CD4-positive, alpha-beta T cell treated with Interleukin-17A for 1 hour (primary cell): ENCODE results near the gene ARSD.
"Not testable (repeated sequence)": the region's sequence is repeated elsewhere in the genome, so short reads cannot be mapped to it uniquely, and the experiment has no call there.

ENCODE experiments used
- DNase-seq: peaks from one replicate; pipeline ENCODE4 v3.0.0-alpha.2; 2020

The ARSD gene

GRCh38 chrX:2933125-2933900 lies 4.2 kb upstream of the ARSD start:
- DNase-seq, result no peak

DNA sequence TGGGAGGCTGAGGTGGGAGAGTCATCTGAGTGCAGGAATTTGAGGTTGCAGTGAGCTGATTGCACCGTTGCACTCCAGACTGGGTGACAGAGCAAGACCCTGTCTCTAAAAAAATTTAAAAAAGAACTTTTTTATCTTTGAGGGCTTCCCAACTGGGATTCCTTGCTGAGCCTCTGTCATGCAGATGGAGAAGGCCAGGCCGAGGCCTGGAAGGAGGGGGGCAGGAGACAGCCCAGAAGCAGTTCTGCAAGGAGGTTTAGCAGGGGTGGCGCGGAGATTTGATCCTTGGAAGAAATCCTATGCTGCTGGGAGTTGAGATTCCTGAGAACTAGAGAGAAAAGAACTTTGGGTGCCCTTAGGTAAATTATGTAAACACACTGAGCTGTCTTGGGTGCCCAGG lies 2.5 kb upstream of the ARSD start:
- DNase-seq, result no peak

DNA sequence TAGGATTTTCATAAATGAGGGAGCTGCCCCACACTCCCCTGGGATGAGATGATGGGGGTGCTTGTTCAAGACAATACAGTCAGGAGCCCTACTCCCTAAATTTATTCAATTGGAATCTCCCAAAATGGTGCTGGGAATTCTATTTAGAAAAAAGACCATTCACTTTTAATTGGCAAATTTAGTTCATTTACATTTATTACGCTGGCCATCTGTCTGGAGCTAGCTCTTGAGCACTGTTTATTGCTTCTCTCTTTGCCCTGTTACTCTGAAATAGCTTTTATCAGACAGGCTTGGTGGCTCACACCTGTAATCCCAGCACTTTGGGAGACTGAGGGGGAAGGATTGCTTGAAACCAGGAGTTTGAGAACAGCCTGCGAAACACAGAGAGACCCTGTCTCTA lies 2.0 kb upstream of the ARSD start:
- no peak for DNase-seq

- DNase-seq, result no peak
These were observed 952 bp downstream of the ARSD start for GRCh38 chrX:2928191-2928582.

- DNase-seq, result no peak
These were observed 2.4 kb downstream of the ARSD start for GRCh38 chrX:2926664-2927275.

GRCh38 chrX:2926255-2926654 lies 2.9 kb downstream of the ARSD start:
- DNase-seq, result not testable (repeated sequence)

DNA sequence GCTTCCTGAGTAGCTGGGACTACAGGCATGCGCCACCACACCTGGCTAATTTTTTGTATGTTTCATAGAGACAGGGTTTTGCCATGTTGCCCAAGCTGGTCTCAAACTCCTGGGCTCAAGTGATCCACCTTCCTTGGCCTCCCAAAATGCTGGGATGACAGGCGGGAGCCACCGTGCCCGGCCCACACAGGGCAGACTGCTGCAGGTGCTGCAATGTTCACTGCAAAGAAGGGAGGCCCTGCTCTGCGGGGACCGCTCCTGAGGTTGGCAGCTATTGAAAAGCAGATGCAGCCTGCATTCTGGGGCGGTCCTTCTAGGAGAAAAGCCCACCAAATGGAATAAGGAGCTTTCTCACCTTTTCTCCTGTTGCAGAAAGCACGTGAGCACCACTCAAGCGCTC lies 5.0 kb downstream of the ARSD start:
- no peak for DNase-seq

DNA sequence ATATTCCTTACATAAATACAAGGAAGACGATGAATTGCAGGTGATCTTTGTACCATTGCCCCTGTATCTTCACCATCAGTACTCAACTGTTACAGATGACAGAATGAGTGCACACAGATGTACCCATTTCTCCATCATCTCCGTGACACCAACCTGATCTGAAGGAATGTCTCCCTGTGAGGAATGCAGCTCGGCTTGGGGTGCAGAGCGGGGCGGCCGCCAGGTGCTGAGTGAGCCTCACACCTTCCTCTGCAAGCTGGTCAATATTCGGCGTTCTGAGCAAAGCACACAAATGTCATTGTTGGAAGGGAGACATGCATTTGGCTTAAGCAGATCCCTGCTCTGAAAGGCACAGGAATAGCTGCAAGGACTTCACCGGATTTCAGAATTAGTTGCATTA lies 7.4 kb downstream of the ARSD start:
- no peak for DNase-seq

DNA sequence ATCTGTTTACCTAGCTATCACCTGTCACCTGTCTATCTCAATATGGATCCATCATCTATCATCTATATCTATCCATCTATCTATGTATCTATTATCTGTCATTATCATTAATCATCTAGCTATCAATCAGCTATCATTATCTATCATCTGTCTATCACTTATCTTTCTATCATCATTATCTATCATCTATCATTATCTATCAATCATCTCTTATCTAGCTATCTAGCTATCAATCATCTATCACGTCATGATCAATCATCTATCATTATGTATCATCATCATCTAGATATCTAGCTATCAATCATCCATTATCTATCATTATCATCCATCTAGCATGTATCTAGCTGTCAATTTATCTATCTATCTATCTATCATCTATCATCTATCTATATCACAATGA lies 7.9 kb downstream of the ARSD start:
- no peak for DNase-seq

GRCh38 chrX:2917767-2918166 lies 11.4 kb downstream of the ARSD start:
- no peak for DNase-seq

DNA sequence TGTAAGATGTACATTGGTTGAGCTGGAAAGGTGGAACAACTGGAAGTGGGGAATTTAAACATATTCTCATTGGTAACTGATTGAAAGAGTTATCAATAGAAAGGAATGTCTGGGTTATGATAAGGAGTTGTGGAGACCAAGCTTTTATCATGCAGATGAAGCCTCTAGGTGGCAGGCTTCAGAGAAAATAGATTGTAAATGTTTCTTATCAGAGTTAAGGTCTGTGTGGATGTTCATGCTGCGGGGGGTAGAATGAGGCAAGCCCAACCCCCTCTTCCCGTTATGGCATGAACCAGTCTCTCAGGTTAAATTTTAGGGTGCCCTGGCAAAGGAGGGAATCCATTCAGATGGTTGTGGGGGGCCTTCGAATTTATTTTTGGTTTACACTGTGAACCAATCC lies 16.0 kb downstream of the ARSD start:
- no peak for DNase-seq

- no peak for DNase-seq
These were observed 19.0 kb downstream of the ARSD start for GRCh38 chrX:2910109-2910508.

DNA sequence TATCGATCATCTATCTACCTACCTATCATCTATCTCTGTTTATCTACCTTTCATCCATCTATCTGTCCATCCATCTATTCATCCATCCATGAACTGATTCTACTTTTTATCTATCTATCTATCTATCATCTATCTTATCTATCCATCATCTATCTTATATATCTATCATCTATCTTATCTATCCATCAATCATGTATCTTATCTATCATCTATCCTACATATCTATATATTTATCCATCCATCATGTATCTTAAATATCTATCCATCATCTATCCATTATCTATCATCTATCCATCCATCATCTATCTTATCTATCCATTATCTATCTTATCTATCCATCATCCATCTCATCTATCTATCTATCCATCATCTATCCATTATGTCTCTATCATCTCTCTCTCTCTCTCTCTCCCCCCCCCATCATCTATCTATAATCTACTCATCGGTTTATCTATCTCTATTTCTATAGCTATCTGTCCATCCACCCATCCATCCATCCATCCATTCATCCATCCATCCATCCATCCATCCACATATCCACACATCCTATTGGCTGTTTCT lies 20.9 kb downstream of the ARSD start:
- no peak for DNase-seq

DNA sequence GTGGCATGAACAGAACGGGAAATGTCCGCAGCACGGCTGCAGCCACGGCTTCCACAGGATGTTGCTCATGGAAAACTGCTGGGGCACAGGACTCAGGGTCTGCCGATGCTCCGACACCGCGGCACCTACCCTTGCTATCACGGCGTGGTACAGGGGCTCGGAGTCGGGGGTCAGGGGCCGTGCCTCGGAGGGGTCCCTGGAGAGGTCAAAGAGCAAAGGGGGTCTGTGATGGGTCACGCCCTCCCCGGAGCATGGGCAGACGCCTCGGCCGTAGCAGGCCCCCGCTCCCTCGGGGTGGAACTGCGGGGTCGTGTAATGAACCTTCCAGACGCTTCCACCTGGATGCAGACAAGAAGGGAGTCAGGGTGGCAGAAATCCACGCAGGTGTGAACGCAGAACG lies 21.8 kb downstream of the ARSD start:
- DNase-seq, result no peak

DNA sequence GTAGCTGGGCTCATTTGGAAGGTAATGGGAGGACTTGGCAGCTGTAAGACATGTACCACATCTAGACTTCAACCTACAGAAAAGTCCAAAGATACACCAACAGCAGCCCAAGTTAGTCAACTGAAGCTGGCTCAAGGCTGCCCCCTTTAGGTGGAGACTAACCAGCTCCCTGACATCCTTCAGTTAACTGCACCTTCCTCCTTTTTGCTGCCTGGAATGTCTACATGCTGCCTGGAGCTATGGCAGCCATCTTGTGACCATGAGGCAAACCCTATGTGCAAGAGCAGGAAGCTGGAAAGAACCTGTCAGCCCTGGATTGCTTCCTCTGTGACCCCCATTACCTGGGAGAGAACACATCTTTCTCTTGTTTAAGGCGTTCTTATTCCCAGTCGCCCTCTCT lies 25.8 kb downstream of the ARSD start:
- DNase-seq, result no peak

GRCh38 chrX:2902841-2903240 lies 26.3 kb downstream of the ARSD start:
- no peak for DNase-seq

DNA sequence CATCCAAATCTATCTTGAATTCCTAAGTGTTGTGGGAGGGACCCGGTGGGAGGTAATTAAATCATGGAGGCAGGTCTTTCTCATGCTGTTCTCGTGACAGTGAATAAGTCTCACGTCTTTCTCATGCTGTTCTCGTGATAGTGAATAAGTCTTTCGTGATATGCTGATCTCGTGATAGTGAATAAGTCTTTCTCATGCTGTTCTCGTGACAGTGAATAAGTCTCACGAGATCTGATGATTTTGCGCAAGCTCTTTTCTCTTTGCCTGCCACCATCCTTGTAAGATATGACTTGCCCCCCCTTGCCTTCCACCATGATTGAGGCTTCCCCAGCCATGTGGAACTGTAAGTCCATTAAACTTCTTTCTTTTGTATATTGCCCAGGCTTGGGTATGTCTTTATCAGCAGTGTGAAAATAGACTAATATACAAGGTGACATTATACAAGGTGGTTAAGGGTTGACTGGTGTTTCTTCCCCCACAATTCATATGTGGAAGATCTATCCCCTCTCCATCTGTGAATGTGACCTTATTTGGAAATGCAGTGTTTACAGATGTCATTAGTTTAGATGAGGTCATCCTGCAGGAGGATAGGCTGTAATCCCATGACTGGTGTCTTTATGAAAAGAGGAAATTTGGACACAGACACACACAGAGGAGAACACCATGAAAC lies 27.6 kb downstream of the ARSD start:
- DNase-seq, result no peak

DNA sequence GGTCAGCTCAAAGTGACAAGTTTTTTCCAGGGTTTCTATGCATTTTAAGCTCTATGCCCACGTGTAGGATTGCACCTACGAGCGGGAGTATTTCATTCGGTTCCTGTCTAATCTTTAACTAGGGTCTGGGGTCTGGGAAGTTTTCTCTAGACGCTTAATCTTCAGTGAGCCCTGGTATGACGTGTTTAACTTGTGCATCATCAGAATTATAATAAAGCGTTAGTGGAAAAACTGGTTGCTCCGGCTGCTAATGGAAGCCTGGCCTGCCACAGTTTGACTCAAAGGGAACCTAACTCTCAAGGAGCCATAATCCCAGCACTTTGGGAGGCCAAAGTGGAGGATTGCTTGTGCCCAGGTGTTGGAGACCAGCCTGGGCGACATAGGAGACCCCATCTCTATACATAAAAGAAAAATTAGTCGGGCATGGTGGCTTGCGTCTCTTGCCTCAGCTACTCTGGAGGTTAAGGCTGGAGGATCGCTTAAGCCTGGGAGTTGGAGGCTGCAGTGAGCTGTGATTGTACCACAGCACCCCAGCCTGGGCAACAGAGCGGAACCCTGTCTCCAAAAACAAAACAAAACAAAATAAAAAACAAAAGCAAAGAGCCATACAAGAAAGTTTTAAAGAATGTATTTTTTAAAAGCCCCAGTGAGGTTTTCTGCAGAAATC lies 30.2 kb downstream of the ARSD start:
- no peak for DNase-seq

DNA sequence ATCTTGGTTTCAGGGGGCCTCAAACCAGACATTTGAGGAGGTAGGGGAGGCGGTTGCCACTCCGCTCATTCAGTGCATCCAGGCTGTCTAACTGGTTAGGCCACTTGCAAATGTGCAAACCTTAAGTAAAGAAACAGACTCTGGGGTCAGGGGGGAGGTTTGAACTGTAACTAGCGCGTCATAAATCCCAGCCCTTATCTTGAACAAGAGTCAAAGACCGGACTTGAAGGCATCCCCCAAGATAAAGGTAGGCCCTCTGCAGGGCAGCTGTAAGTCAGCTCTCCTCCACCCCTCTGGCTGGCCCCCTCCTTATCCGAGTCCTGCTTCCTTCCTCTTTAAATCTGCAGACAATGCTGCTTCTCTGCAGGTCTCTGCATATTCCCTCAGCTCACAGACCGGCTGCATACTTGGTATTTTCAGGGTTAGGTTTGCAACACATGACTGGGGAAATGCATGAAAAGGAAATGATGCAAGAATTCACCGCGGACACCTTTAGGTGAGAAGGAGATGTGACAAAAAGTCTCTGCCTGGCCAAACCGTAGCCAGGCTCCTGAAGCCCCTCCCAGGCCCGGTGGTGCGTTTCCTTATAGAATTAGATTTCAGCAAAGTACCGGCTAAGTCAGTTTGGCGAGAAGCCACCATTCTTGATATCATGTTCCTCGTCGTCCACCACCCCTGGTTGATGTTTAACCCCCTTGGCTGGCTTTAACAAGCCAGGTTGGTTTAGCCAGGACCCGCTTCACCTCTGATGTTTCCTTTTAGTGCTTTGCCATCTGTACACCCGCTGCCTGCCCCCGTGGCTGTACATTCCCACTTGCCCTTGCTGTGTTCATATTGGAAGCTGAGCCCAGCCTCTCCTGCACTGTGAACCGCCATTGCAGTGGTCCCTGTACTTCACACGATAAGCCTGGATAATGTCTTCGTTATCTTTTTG lies 31.2 kb downstream of the ARSD start:
- peak; percentile 25 for DNase-seq

DNA sequence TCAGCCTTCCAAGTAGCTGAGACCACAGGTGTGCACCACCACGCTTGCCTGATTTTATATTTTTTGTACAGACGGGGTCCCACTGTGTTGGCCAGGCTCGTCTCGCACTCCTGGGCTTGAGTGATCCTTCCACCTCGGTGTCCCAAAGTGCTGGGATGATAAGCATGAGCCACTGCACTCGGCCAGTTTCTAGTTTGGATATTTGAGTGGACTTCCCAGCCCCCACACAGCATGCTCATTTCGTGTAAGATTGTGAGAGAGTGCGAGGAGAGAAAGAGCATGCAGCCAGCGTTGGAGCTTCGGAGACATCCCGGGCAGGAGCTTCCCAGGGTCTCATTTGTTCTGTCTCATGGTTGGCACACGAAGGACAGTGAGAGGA lies 31.8 kb downstream of the ARSD start:
- DNase-seq, result no peak

DNA sequence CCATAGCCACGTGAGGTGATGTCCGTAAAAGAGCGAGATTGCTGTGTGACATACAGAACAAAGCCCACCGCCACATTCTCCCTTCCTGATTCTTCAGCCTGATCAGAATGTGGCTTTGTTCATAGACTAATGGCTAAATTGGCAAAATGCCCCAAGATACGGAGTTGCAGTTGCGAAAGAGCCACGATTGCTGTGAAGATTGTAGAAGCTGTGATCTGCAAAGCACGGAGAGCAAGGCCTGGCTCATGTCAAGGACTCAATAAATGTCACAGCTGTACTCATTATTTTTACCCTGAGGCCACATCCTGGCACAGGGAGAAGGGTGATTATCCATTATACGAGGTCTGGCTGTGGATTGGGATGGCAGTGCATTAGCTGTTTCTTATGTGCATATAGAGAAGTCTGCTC lies 34.2 kb downstream of the ARSD start:
- DNase-seq, result no peak

DNA sequence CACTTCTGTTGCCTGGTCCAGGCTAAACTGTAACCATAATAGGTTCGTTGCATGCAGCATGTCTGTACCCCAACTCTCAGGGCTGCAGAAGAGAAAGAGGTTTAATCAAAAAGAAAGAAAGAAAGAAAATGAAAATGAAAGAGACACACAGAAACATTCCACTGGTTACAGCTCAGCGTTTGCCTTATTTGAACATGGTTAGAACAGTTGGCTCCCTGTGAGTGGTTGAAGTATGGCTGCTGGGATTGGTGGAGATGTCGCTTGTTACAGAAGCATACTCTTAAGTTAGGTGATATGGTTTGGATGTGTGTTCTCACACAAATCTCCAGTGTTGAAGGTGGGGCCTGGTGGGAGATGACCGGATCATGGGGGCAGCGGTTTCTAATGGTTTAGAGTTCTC lies 36.3 kb downstream of the ARSD start:
- DNase-seq, result no peak
